GM21717 (cell line): ENCODE measurements around the gene RAB17.

Experiments used
- ATAC-seq: cut with Tn5 transposase; IDR thresholded peaks from one replicate; pipeline ENCODE4 v1.9.1; 2021; ENCODE audit warnings: mild to moderate bottlenecking, moderate library complexity; ENCODE audit not compliant: unreplicated experiment

RAB17 gene

DNA sequence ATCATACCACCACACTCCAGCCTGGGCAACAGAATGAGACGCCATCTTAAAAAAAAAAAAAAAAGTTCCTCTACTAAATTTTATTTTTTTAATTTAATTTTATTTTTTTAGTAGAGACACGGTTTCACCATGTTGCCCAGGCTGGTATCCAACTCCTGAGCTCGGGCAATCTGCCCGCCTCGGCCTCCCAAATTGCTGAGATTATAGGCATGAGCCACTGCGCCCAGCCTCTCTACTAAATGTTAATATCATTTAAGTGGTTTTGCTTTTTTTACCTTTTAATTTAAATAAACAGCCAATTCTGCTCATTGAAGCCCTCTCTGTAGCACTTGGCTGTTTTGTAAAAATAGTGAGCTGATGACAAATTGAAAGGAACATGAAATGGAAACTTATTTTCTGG lies 9.2 kb downstream of the RAB17 start:
- no peak for ATAC-seq

- no peak for ATAC-seq
Observed at GRCh38 chr2:237577956-237578870, 12.3 kb downstream of the RAB17 start.

DNA sequence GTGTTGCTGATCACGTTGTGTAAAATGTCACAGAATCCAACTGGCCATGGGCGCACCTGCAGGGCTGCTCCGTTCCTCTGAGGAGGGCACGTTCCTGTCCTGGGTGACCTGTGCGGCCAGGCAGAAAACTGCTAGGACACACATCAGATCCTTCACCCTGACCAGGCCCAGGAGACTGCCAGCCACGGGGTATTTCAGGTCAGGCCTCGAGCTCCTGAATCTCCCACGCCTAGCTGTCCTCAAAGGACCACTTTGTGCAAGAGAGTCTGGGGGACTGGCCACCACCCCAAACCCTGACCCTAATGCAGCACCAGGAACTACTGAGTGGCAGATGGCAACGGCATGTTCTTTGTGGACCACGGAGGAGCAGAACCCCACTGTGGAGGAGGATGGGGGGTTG lies 13.1 kb downstream of the RAB17 start:
- ATAC-seq, result no peak

DNA sequence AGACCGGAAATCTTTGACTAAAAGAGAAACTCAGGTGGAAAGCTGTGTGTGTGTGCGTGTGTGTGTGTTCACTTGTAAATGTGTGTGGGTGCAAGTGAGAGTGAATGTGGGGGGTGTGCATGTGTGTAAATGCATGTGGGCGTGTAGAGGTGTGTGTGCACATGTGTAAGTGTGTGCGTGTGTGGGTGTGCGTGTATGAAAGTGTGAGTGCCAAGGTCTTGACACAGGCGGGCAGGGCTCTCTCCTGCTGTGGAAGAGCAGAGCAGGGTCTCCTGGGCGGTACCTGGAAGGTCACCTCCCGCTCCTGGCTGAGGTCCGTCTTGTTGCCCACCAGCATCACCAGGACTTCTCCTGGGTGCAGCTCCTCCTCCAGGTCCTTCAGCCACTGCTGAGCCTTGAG lies 13.6 kb downstream of the RAB17 start:
- no peak for ATAC-seq

- ATAC-seq, result no peak
Observed at GRCh38 chr2:237575869-237576862, 14.4 kb downstream of the RAB17 start.

DNA sequence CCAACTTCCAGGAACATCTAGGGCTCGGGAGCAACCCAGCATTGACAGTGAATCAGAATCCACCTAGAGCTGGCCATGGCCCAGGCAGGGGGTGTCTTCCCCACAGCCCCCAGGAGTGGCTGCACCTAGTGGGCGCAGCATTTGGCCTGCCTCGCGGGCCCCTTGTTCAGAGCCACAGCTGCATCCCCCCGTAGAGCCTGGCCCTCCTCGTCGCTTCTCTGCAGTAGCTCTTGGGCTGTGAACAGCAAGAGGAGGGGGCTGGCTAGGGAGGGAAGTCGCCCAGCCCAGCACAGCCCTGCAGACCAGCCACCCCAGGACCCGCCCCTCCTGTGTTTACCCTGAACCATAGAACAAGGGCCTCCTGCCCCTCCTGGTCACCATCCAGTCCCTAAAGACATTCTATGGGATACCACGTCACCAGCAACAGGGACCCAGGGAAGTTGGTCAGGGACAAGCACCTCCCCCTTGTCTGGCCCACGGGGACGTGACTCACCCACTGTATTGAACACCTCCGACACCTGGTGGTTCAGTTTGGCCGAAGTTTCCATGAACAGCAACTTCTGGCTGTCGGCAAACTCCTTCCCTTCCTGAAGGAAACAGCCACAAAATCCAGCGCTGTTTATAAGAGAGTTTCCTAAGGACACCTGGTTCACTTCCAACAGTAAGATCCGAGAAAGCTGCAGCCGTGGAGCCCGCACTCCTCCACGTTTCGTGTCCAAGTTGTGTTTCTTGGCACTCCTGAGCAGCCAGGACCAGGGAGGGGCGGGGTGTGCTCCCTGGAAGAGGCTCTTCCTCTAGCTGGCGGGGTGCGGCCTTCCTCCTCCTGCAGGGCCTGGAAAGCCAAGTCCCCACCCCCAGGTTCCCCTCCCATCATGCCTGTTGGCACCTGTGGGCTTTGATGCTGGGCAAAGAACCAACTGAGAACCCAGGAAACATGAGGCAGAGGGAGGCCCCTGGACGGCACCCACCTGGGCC lies 15.4 kb downstream of the RAB17 start:
- no peak for ATAC-seq

- no peak for ATAC-seq
Observed at GRCh38 chr2:237574467-237574866, 16.1 kb downstream of the RAB17 start.

DNA sequence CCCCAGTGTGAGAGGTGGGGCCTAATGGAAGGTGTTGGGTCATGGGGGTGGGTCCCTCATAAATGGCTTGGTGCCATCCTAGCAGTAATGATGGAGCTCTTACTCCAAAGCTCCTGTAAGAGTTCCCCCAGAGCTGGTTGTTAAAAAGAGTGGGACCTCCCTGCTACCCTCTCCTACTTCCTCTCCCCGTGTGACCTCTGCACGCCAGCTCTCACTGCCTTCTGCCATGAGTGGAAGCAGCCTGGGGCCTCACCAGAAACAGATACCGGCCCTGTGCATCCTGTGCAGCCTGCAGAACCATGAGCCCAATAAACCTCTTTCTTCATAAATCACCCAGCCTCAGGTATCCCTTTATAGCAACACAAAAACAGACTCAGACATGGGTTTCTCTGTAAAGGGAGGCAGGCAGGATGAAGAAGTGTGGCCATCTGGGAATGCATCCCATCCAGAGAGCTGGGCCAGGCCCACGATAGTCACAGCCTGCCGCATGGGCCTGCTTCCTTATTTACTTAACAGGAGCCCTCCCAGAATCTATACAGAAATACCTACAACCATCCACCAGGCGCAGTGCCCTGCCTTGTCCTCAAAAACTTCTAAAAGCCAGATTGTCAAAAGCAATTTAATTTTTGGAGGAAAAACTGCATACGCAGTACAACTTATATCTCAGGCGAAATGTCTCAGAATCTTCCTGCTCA lies 16.7 kb downstream of the RAB17 start:
- ATAC-seq, result no peak

- ATAC-seq, result no peak
Observed at GRCh38 chr2:237572742-237573101, 17.8 kb downstream of the RAB17 start.

DNA sequence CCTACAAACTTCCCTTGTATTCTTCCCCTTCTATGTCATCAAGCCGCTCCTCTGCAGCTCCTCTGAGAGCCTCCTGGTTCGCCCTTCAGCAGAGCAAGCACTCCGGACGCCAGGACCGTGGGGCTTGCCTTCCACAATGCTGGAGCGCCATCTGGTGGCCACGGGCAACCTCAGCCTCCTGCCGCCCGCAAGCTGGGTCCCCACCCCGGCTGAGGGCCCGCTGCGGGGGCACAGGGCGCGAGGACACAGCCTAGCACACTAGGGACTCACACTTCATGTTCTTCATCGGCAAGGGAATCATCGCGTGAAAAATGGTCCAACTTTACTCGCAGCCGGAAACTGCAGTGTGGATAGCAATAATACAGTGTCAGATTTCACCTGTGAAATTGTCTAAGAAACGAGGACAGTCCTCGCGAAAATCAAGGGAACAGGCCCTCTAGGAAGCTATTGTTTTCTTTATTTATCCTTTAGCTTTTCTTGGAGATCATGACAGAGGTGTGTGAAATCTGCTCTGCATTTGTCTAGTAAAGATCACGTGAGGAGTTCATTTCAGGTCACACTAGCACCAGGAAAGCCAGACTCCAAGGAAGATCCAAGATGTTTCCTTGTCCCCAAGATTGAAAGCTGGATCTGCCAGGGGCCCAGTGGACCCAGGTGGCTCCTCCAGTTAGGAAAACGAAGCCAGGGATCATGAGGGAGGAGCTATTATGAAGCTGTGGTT lies 18.4 kb downstream of the RAB17 start:
- ATAC-seq, result peak; percentile 87

DNA sequence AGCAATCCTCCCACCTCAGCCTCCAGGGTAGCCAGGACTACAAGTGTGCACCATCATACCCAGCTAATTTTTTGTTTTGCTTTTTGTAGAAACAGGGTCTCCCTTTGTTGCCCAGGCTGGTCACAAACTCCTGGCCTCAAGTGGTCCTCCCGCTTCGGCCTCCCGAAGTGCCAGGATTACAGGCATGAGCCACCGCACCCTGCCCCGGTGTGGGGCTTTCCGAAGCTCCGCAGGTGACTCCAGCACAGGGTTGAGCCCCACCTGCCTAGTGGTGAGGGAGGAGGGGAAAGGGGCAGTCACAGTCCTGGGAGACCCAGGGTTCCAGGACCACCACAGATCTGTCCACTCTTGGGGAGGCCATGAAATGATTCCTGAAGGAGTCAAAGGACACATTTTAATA lies 19.0 kb downstream of the RAB17 start:
- no peak for ATAC-seq

- no peak for ATAC-seq
Observed at GRCh38 chr2:237570776-237571335, 19.7 kb downstream of the RAB17 start.

GRCh38 chr2:237569896-237570295 lies 20.6 kb downstream of the RAB17 start:
- ATAC-seq, result no peak

GRCh38 chr2:237569041-237569440 lies 21.5 kb downstream of the RAB17 start:
- no peak for ATAC-seq

- no peak for ATAC-seq
Observed at GRCh38 chr2:237568121-237568660, 22.3 kb downstream of the RAB17 start.

DNA sequence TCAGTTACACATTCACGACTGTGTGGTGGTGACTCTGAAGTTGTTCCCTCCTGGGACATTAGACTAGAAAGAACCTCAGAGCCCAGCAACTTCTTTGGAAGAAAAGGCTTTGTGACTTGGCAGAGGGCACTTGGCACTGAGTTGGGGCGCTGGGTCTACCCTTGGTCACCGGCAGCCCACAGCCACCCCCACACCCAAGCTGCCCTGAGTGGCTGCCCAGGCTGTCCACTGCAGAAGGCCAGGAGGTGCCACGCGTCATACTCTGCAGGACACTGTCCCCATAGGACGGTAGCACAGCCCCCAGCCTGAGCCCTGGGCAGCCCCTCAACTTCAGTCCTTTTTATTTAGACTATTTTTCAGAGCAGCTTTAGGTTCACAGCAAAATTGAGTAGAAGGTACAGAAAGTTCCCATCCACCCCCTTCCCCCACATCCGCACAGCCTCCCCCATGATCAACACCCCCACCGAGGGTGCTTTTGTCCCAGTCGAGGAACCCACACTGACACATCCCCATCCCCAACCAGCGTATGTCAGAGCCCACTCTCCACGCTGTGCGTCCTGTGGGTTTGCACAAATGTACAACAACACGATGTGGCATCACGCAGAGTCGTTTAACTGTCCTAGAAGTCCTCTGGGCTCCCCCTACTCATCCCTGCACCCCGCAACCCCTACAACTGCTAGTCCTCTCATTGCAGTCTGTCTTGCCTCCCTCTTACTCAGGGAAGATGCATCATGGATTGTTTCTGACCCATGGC lies 23.1 kb downstream of the RAB17 start:
- ATAC-seq, result no peak

DNA sequence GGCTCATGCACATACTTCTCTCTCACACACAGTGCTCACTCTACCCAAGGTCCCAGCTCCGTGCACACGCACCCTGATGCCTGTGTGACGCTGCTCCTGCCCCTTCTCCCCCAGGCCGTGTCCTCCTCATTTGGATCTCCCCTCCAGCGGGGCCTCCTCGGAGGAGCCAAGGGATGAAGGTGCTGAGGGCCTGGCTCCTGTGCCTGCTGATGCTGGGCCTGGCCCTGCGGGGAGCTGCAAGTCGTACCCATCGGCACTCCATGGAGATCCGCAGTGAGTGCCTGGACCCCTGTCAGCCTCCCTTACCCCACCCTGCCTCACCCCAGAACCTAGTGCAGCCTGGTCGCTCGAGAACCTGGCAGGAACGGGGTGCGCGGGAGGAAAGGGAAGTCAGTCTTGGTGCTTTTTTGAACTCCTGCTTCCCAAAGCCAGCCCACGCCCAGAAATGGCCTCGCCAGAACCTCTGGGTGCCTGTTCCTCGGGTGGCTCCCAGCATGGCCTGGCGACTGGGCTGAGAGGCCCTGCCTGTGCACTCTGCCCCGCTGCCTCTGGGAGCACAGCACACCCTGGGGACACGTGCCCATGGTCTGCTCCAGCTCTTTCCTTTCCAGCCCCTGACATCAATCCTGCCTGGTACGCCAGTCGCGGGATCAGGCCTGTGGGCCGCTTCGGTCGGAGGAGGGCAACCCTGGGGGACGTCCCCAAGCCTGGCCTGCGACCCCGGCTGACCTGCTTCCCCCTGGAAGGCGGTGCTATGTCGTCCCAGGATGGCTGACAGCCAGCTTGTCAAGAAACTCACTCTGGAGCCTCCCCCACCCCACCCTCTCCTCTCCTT lies 23.9 kb downstream of the RAB17 start, which contains the start of gene PRLH:
TSS of gene PRLH (plus strand) at position 174 of the 835 bp plus-strand sequence. CDS start at position 174, 0 bp downstream.
- ATAC-seq, result no peak
